NB4 (cell line): ENCODE data around the gene SPDL1.

Experiments used
- MAX ChIP-seq: IDR thresholded peaks from 2 replicates; pipeline ENCODE4 v1.6.1; 2011; ENCODE audit warnings: low read depth, low read length
- MYC ChIP-seq: IDR thresholded peaks from 2 replicates; pipeline ENCODE4 v1.6.1; 2011; ENCODE audit warnings: low read depth, low read length
- POLR2A ChIP-seq: IDR thresholded peaks from 2 replicates; pipeline ENCODE4 v1.6.1; 2011; ENCODE audit warnings: mild to moderate bottlenecking; ENCODE audit not compliant: insufficient read length; ENCODE audit errors: extremely low read depth
- TF ChIP-seq, protein P1 (sequence below): IDR thresholded peaks from one replicate; pipeline ENCODE4 v1.5.1; 2012; ENCODE audit warnings: low read depth, low read length

GRCh38 chr5:169584998-169585451, 1.5 kb downstream of the SPDL1 start:
- TF ChIP-seq, protein P1, sequence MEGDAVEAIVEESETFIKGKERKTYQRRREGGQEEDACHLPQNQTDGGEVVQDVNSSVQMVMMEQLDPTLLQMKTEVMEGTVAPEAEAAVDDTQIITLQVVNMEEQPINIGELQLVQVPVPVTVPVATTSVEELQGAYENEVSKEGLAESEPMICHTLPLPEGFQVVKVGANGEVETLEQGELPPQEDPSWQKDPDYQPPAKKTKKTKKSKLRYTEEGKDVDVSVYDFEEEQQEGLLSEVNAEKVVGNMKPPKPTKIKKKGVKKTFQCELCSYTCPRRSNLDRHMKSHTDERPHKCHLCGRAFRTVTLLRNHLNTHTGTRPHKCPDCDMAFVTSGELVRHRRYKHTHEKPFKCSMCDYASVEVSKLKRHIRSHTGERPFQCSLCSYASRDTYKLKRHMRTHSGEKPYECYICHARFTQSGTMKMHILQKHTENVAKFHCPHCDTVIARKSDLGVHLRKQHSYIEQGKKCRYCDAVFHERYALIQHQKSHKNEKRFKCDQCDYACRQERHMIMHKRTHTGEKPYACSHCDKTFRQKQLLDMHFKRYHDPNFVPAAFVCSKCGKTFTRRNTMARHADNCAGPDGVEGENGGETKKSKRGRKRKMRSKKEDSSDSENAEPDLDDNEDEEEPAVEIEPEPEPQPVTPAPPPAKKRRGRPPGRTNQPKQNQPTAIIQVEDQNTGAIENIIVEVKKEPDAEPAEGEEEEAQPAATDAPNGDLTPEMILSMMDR: no peak
- TF ChIP-seq POLR2A: no peak
- TF ChIP-seq MYC: no peak
- TF ChIP-seq MAX: no peak
